Myometrial cell (primary cell): ENCODE results near the gene CBFA2T2. TPM values are rescaled to one million over a fixed set of nuclear protein-coding genes. Genes with fewer than 3 reads are reported as not detected.

ENCODE experiments used
- total RNA-seq: library from RNA; depleted of rRNA; stranded (reverse); fragments of >200 nt; gene quantifications from 2 replicates; pipeline ENCODE4 v1.2.3, GENCODE V29; 2015

CBFA2T2 gene
- total RNA-seq: 2.6 and 3.5 TPM in 2 replicates

DNA sequence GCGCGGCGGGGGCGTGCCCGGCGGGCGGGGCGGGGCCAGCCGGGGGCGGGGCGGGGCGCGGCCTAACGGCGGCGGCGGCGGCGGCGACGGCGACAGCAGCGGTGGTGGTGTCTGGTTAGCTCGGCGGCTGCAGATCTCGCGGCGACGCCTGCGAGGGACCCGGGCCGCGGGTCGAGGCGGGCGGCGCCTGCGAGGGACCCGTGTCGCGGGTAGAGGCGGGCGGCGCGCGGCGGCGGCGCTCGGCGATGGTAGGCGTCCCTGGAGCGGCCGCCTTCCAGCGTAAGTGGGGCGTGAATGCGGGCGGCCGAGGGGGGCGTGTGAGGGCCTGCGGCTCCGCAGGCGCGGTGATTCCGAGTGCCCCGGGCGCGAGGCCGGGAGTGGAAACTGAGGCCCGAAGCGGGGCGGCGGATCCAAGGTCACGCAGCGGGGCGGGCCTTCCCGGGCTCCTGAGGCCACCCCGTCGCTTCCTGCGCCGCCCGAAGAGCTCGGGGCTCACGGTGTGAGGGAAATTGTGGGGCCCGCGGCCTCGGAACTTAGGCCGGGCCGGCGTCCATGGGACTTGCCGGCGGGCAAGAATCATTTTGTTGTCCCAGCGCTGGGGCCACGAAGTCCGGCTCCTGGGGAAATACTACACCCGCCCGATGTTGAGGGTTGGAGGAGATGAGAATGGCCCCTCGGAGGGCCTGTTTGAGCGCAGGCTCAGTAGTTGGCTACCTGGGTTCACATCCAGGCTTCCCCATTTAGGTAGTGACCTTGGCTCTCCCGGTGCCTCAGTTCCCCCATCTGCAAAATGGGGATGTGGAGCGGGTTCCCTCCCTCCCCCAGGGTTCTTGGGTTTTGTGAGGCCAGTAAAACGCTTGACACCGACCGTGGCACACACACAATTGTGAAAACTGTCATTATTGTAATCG, at the start of gene CBFA2T2:
Gene CBFA2T2 (plus strand): TSS at position 74 of the 911 bp plus-strand sequence. CDS start 172 bp downstream, at position 246.

GRCh38 chr20:33443512-33444239, 46.2 kb upstream of the CBFA2T2 start, which contains the start of gene SNTA1:
TSS of gene SNTA1 (minus strand) at chr20:33443763. CDS start at chr20:33443620, 143 bp downstream.

DNA sequence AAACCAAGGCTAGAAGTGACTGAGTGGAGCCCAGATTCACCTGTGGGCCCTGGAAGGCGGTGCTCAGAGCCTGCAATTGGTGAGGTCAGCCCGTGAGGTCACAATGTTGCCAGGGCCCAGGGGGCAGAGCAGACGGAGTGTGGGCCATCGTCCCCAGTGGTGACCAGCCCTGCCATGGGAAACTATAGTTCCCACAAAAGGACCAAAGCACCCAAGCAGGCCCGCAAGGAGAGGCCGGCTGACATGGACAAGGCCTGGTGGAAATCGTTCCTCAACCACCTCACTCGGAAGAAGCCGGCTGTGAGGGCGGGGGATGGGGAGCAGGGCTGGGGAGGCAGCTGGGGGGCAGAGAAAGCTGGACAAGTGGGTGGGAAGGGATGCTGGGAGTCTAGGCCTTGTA, 172.3 kb downstream of the CBFA2T2 start, which contains the start of gene C20orf144:
Gene C20orf144 (plus strand): TSS at position 156 of the 400 bp plus-strand sequence. CDS start 19 bp downstream, at position 175.

DNA sequence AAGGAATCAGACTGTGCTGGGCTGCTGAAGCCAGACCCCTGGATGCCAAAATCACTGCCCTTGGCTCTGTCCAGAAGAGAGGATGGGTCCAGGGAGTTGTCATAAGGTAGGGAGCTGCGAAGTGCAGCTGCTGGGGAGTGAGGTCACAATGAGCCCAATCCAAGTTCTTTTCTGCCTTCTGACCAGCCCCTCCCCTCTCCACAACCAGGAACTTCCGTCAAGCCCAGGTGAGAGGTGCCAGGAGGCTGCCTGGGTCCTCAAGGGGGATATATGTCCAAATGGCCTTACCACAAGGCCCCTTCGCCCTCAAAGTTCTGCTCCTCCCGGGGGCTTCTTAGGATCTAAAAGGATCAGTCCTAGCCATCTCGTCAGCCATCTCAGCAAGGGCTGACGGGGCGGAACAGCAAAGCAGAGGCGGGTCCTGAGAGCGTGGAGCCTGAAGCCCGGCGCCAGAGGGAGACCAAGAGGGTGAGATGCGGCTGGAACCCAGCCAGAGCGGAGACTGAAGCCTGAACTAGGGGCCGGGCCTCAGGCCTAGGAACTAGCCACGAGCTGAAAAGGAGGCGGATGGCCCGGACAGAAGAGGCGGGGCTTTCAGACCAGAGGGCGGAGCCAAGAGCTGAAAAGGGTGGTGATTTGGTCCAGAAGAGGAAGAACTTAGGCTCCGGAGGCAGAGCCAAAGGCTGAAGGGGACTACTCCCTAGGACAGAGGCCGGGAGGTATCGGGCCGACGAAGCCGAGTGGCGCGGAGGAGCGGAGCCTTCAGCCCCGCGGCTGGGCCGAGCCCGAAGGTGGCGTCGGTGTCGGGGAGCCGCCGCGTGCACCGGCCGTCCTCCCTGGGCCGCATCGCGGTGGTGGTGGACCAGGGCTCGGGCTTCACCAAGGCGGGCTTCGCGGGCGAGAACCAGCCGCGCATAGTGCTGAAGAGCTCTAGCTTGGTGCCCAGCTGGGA, 176.7 kb downstream of the CBFA2T2 start, which contains the start of gene ACTL10:
Gene ACTL10 (plus strand): TSS at position 651 of the 952 bp plus-strand sequence. CDS start 555 bp downstream, outside the sequence.

DNA sequence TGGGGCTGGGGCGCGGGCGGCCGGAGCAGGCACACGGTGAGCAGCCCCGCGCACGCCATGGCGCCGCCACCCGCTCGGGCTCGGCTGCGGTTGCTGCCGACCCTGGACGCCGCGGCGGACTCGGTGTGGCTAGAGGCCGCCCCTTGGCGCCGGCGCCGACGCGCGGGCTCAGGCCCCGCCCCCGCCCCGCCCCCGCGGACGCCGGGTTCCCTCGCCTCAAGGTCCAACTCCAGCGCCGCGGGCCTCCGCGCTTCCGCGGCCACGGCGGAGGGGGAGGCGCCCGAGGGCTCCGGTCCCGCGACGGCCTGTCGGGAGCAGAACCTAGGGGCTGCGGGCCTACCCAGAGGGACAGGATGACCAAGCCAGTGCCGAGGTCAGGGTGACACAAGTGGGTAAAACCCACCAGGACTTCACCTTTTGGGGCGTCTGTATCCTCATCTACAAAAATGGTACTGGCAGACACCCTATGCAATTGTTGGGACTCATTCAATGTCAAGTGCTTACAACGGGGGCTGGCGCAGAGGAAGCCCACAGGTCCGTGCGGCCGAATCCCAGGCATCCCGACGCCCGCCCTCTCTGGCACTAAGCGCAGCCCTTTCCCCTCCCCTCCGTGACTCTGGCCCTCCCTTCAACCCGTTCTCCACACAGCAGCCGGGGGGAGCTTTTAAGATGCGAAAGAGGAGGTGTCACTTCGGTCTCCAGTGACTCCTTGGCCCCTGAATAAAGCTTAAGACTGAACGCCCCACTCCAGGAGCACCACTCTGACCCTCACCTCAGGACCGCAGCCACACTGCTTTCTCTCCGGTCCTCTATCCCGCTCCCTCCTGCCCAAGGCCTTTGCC, 184.6 kb downstream of the CBFA2T2 start, which contains the start of gene NECAB3:
Gene NECAB3 (minus strand): TSS at position 135 of the 842 bp plus-strand sequence. CDS start 76 bp downstream, at position 59.

GRCh38 chr20:33686100-33686983, 196.4 kb downstream of the CBFA2T2 start, which contains the start of gene E2F1:
TSS of gene E2F1 (minus strand) at chr20:33686385. CDS start at chr20:33686264, 121 bp downstream.

Other genes starting within 250 kb of the CBFA2T2 start
- gene BPIFB1, start 206.9 kb upstream of the CBFA2T2 start, total RNA-seq: not detected in 2 replicates
- 23.9 and 32.0 TPM in 2 replicates for gene CDK5RAP1, start 88.6 kb upstream of the CBFA2T2 start, total RNA-seq
- gene SNTA1, start 46.3 kb upstream of the CBFA2T2 start, total RNA-seq: 8.9 and 9.7 TPM in 2 replicates
- 0.18 TPM in 1 of 2 replicates, not detected in the other for gene C20orf144, start 172.2 kb downstream of the CBFA2T2 start, total RNA-seq
- gene ACTL10, start 176.8 kb downstream of the CBFA2T2 start, total RNA-seq: 2.3 and 3.2 TPM in 2 replicates
- gene NECAB3, start 184.3 kb downstream of the CBFA2T2 start, total RNA-seq: 22.9 and 77.3 TPM in 2 replicates
- 7.4 and 7.5 TPM in 2 replicates for gene E2F1, start 196.3 kb downstream of the CBFA2T2 start, total RNA-seq
- 6.3 and 9.4 TPM in 2 replicates for gene PXMP4, start 230.2 kb downstream of the CBFA2T2 start, total RNA-seq
- gene ZNF341, start 241.9 kb downstream of the CBFA2T2 start, total RNA-seq: 1.1 and 2.9 TPM in 2 replicates